DMS153 treated with DMSO at 0.1 percent for 48 hours (cell line): Measurements from ENCODE around the gene CLDN7.

ENCODE experiments used
- DNase-seq: peaks from one replicate; lab custom pipeline; 2025; ENCODE audit not compliant: unreplicated experiment; lab: John Stamatoyannopoulos, UW

CLDN7 gene

GRCh38 chr17:7221278-7222092 is 40.8 kb downstream of the CLDN7 start:
- DNase-seq = no peak

- no peak for DNase-seq
Measured at GRCh38 chr17:7220593-7221277, 41.5 kb downstream of the CLDN7 start.

- DNase-seq = peak; percentile 10
Measured at GRCh38 chr17:7219812-7220592, 42.3 kb downstream of the CLDN7 start, which contains the start of the genes ACADVL and DLG4. ACADVL (plus strand) TSS chr17:7219938; CDS start chr17:7219985, 47 bp downstream. DLG4 (minus strand) TSS chr17:7219836.

GRCh38 chr17:7219229-7219811 is 43.0 kb downstream of the CLDN7 start:
- no peak for DNase-seq

- no peak for DNase-seq
Measured at GRCh38 chr17:7218758-7219157, 43.5 kb downstream of the CLDN7 start.

- DNase-seq = no peak
Measured at GRCh38 chr17:7218166-7218565, 44.1 kb downstream of the CLDN7 start.

- DNase-seq = no peak
Measured at GRCh38 chr17:7217113-7217987, 44.9 kb downstream of the CLDN7 start.

GRCh38 chr17:7216242-7217112 is 45.8 kb downstream of the CLDN7 start:
- DNase-seq = no peak

GRCh38 chr17:7215652-7216180 is 46.6 kb downstream of the CLDN7 start:
- DNase-seq = no peak

- no peak for DNase-seq
Measured at GRCh38 chr17:7215136-7215638, 47.1 kb downstream of the CLDN7 start.

- DNase-seq = peak; percentile 84
Measured at GRCh38 chr17:7214300-7215135, 47.8 kb downstream of the CLDN7 start.

GRCh38 chr17:7213895-7214299 is 48.4 kb downstream of the CLDN7 start:
- peak; percentile 84 for DNase-seq

- DNase-seq = no peak
Measured at GRCh38 chr17:7211491-7212273, 50.6 kb downstream of the CLDN7 start.
